Dermis microvascular lymphatic vessel endothelial cell (primary cell): ENCODE measurements around the gene GALNS. TPM values are rescaled to one million over a fixed set of nuclear protein-coding genes. Genes with fewer than 3 reads are reported as not detected.

Experiments
- DNase-seq, 2 donors: peaks; one replicate each; pipeline versions ENCODE4 v3.0.0 to v3.0.0-alpha.2; 2010; ENCODE audit warnings: low read depth in 2 of 2
- total RNA-seq: library from RNA; depleted of rRNA; stranded (reverse); fragments of >200 nt; gene quantifications from 2 replicates; pipeline ENCODE4 v1.2.1, GENCODE V29; 2014

Gene GALNS
- total RNA-seq, 1 donor from 2014 or later, result 7.2 TPM

- no peak for DNase-seq
Measured at GRCh38 chr16:88816736-88817535, 39.8 kb downstream of the GALNS start.

GRCh38 chr16:88815901-88816589 is 40.7 kb downstream of the GALNS start:
- DNase-seq, result peak in 1 of 2 donors; percentile 44

GRCh38 chr16:88815227-88815626 is 41.5 kb downstream of the GALNS start:
- no peak for DNase-seq

DNA sequence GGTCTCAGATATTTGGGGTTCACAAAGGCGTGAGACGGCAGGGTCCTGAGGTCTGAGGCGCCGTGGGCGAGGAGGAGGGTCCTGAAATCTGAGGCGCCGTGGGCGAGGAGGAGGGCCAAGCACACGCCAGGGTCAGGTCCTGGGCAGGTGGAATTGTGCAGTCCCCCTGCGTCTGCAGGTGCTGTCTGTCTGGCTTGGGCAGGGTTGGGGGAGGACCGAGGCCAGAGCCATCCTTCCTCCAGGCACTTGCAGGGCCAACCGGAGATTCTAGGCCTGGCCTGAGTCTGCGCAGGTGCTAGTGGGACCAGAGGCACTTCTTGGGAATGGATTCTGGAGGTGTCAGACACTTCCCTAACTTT is 42.6 kb downstream of the GALNS start:
- DNase-seq, result no peak

DNA sequence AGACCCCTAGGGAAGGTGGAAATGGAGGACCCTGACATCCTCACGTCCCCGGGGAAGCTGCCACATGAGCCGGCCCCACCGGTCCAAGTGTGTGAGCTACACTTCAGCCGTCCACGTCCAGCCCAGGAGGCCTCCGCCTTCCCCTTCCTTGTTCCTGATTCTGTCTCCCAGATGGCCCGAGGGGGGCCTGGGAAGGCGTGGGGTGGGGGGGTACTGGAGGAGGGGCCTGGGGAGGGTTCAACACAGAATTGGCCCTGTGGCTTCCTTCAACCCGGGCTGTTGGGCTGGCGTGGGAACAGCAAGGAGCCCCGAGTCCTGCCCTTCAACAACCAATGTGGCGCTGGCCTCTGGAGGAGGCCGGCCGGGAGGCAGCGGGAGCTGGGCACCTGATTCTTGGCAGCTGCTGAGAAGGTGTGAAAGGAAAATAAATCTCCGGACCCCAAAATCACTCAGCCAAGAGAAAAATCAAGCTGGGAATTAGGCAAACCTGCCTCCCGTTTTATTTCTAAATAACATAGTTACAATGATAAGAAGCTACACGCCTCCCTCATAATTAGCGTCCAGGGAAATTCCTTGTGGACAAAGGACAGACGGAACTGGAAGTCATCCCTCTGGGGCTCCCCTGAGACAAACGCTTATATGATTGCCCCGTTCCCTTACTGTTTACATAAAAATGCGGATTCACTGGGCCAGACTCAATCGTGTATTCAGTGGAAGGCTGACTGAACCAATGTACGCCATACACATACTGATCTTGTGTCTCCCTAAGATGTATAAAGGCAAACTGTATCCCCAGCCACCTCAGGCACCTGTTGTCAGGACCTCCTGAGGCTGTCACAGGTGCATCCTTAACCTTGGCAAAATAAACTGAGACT is 43.2 kb downstream of the GALNS start:
- DNase-seq, result no peak

- no peak for DNase-seq
Measured at GRCh38 chr16:88812513-88813268, 44.1 kb downstream of the GALNS start.

DNA sequence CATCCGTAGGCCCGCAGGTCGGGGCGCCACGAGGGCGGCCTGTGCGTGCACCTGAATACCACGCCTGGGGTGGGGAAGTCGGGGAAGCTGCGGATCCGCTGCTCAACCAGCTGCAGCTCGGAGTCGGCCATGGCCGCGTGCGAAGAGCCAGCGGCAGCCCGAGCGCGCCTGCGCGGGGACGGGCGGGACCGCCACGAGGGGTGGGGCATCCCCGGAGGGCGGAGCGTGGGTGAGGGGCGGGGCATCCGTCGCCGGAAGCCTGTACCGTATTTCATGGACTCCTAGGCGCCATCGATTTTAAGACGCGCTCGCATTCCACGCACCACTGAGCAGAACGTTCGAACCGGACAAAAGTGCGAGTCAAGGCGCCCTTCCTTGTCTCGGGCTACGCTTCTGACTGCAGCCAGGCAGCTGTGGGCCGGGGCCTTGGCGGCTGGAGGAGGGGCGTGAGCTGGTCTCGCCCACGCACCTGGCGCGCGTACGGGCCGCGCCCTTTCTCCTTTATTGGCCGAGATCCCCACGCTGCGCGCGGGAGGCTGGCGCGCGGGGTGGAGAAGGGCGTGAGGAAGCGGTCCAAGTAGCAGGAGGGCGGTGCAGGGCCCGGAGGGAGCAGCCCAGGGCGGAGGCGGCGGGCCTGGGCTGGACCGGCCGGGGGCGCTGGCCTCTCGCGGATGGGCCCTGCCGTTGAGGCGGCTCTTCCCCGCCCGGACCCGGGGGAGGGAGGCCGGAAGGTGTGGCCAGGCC is 44.8 kb downstream of the GALNS start, which contains the start of gene APRT:
TSS of gene APRT (minus strand) at position 160 of the 744 bp plus-strand sequence. CDS start at position 131, 29 bp downstream.
- DNase-seq, result peak; percentile 77 to 91

DNA sequence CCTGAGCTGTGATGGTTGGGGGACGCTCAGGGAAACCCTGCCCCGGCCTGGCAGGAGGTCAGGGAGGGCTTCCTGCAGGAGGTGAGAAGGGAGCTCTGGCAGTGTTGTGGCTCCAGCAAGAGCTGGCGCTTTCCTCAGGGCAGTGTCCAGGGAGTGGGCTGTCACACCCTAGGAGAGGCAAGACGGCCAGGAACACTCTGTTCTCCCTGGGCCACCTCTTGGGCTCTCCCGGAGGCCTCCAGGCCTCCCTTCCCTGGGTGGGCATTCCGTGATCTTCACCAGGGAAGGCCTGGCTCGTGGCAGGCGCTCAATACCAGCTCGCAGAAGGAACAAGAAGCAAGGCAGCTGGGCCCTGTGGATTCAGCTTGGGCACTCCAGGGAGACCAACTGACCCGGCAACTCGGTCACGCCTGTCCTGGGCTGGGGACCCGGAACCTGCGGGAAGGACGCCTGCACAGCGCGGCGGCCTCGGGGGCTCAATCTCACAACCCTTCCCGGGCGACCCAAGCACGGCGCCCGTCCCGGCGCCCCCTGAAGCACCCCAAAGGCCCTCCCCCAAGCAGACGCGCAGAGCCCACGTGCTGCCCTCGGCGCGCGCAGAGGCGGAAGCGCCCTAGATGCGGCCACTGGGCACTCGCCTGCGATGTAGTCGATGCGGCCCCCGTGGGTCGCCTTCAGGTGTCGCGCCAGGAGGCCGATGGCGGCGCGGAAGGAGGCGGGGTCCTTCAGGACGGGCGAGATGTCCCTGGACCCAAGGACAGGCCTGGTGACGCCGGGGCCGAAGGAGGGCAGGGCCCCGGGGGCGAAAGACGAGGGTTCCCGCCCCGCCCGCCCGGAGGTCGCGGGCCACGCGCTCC is 45.6 kb downstream of the GALNS start:
- DNase-seq, result peak in 1 of 2 donors; percentile 73

- DNase-seq, result no peak
Measured at GRCh38 chr16:88810166-88810911, 46.4 kb downstream of the GALNS start.

DNA sequence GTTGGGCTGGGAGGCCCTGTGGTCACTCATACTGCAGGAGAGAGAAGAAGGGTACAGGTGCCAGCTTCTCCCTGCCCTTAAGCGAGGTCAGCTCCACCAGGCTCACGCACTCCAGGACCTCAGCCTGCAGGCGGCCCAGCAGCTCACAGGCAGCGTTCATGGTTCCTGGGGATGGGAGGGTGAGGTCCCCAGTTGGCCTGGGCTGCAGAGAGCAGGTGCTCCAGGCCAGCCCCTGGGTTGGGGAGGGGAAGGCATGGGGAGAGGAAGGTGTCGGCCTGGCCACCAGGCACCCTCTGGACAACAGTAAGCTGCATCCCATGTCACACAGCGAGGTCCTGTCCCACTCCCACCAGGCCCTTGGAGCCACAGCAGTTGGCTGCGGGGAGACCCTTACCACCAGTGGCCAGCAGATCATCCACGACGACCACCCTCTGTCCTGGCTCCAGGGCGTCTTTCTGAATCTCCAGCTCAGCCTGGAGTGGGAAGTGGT is 47.0 kb downstream of the GALNS start:
- no peak for DNase-seq

GRCh38 chr16:88809068-88809675 is 47.6 kb downstream of the GALNS start:
- DNase-seq, result no peak

DNA sequence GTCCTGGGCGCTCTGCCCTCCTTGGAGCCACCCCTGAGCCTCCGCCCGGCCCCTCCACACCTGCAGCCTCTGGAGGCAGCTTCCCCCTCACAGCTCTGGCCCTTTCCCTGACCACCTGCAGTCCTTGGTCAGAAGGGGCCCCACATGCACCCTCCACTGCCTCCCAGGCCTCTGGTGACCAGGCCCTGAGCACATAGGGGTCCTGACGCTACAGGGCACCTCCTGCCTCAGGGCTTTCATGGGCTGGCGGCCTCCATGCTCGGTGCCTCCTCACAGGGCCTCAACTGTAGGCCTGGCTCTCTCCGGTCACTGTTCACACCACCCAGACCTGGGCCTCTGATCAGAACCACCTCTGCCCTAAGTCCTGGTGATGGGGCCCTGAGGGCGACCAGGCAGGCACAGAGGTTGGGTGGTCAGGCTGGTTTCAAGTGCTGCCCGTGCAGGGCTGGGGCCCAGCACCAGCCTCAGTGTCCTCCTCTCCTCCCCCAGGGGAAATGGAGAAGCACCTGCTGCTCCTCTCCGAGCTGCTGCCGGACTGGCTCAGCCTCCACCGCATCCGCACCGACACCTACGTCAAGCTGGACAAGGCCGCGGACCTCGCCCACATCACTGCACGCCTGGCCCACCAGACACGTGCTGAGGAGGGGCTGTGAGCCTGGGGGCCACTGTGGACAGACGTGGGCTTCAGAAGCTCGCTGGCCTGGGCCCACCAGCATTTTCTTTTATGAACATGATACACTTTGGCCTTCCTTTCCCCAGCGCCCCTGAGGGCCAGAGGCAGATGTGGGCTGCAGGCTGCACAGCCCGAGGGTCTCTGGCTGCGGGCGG is 48.9 kb downstream of the GALNS start:
- DNase-seq, result no peak

- no peak for DNase-seq
Measured at GRCh38 chr16:88807142-88807625, 49.6 kb downstream of the GALNS start.

GRCh38 chr16:88806491-88807111 is 50.1 kb downstream of the GALNS start:
- DNase-seq, result no peak

DNA sequence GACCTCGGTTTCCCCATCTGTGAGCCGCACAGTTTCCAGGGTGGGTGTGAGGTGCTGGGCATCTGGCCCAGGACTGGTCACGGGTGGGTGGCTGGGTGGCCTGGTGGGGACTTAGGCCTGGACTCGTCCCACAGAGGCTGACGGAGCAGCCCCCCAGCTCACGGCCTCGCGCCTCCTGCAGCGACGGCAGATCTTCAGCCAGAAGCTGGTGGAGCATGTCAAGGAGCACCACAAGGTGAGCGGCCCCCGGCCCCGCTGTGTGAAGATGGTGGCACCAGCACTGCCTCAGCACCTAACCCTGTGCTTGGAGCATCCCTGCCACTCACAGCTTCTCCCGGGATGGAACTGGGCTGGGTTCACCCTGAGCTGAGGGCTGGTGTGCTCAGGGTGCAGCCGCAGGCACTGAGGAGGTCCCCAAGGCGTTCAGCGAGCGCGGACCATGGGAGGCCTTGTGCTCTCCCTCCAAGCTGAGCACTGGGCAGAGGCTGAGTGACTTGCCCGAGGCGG is 50.8 kb downstream of the GALNS start:
- DNase-seq, result no peak

- DNase-seq, result no peak
Measured at GRCh38 chr16:88805340-88805715, 51.4 kb downstream of the GALNS start.
